Measurements from ENCODE around the gene TMX2. TPM values are rescaled to one million over a fixed set of nuclear protein-coding genes. Genes with fewer than 3 reads are reported as not detected.

TMX2 gene
- polyA plus RNA-seq, 2 of the 4 experiments (the other 2 are of a cell fraction), result 140 to 168 TPM

- FAIRE-seq (no peak), ATAC-seq (peak; percentile 69 to 72; a peak in 4 of 6 replicates), DNase-seq (ENCODE audit: low read depth in 1 of 2, low spot score in 1 of 2) (peak in 1 of 2 experiments; percentile 76)
- Histone ChIP-seq H3K4me3 (peak overlapping the region; percentile 73), H3K4me2 (peak overlapping the region; percentile 89), H3K9me3 (no peaks in the 10 kb centered on the region), H3K4me1 (peaks cover 22% of the 10 kb centered on the region), H3K27ac (peak overlapping the region; percentile 70 to 97)
- CTCF ChIA-PET, result interaction anchor here (0.6 to 12.4 kb wide), 11 partner anchors 8 to 131 kb away, joined by 3 to 216 read pairs (median 5); partner anchors contain the start of gene BTBD18
- TF ChIP-seq CTCF (IDR thresholded peaks at IDR 0.05) (0 out of 3 replicates have a peak, but pooled peaks have one; percentile 24), GATA3 (IDR thresholded peaks at IDR 0.05; ENCODE audit: borderline replicate concordance) (no peak), TP53 (CRISPR knock-in tag; IDR thresholded peaks at IDR 0.05) (no peak), RNF2 (IDR thresholded peaks at IDR 0.05; ENCODE audit: borderline replicate concordance, low read depth) (no peak), BCL3 (IDR thresholded peaks at IDR 0.05) (no peak), RFX5 (IDR thresholded peaks at IDR 0.05) (no peak), FOSB (CRISPR knock-in tag; IDR thresholded peaks at IDR 0.05) (0 out of 2 replicates have a peak, but pooled peaks have one; percentile 34), NFE2L2 (conservative IDR thresholded peaks at IDR 0.05; ENCODE audit: low read length) (no peak), HEYL (CRISPR knock-in tag; IDR thresholded peaks at IDR 0.05) (no peak), RAD21 (conservative IDR thresholded peaks at IDR 0.05 in 1 of 2, IDR thresholded peaks at IDR 0.05 in 1 of 2) (0 out of 5 replicates have a peak, but pooled peaks of 1 of the 2 experiments have one; percentile 11), KDM1A (IDR thresholded peaks at IDR 0.05; ENCODE audit: low read depth) (no peak)
- POLR2A ChIA-PET, result interaction anchor here (0.8 to 3.0 kb wide), 3 partner anchors 15 to 37 kb away, joined by 3 to 28 read pairs (median 3); partner anchors contain the start of gene SELENOH
- WGBS (ENCODE audit: missing lambda C conversion rate), result 8% methylated on average over 1 of the region's 1 CpG
Observed at GRCh38 chr11:57763568-57763967, 51.2 kb downstream of the TMX2 start.

- peak overlapping the region; percentile 73 for H3K4me3 ChIP-seq
- POLR2A ChIA-PET, result interaction anchor here (1.3 to 1.4 kb wide), 2 partner anchors 14 to 23 kb away, joined by 3 to 6 read pairs; partner anchors contain the start of gene SELENOH
- ATAC-seq, result no peak; a peak in 1 of 6 replicates
Observed at GRCh38 chr11:57764021-57764420, 51.6 kb downstream of the TMX2 start.

GRCh38 chr11:57764566-57764965 lies 52.2 kb downstream of the TMX2 start:
- no peak for ATAC-seq
- 49% methylated on average over 2 of the region's 2 CpGs for WGBS (ENCODE audit: missing lambda C conversion rate)
- DNase-seq (ENCODE audit: low read depth in 1 of 2, low spot score in 1 of 2), result no peak
- Histone ChIP-seq H3K4me1 (peaks cover 22% of the 10 kb centered on the region), H3K9me3 (no peaks in the 10 kb centered on the region), H3K4me3 (peak overlapping the region; percentile 73), H3K4me2 (peak overlapping the region; percentile 89), H3K27ac (peak overlapping the region; percentile 70 to 97; a peak in 3 of 6 replicates)
- ChIA-PET CTCF (interaction anchor here (0.6 to 12.4 kb wide), 12 partner anchors 11 to 197 kb away, joined by 3 to 216 read pairs (median 3); partner anchors contain the start of genes BTBD18 and UBE2L6), POLR2A (interaction anchor here (1.3 kb wide), 1 partner anchor 14 kb away, joined by 6 read pairs; no protein-coding TSS in a partner anchor)
- no peak for FAIRE-seq
- no peak for TF ChIP-seq HOXB5 (CRISPR knock-in tag; IDR thresholded peaks at IDR 0.05)
- TF ChIP-seq RCOR1 (IDR thresholded peaks at IDR 0.05; ENCODE audit: low read depth, low read length), result no peak
- no peak for TF ChIP-seq ATOH8 (CRISPR knock-in tag; IDR thresholded peaks at IDR 0.05; ENCODE audit: low read depth)
- no peak for TF ChIP-seq E2F6 (IDR thresholded peaks at IDR 0.05; ENCODE audit: borderline replicate concordance, low read depth)
- TF ChIP-seq POLR2A (IDR thresholded peaks at IDR 0.05; ENCODE audit: low read length), result no peak
- TF ChIP-seq BCL3 (IDR thresholded peaks at IDR 0.05), result no peak
- TF ChIP-seq NPAS2 (CRISPR knock-in tag; IDR thresholded peaks at IDR 0.05; ENCODE audit: borderline replicate concordance), result no peak
- no peak for TF ChIP-seq ZC3H11A (IDR thresholded peaks at IDR 0.05)
- TF ChIP-seq CHD2 (IDR thresholded peaks at IDR 0.05; ENCODE audit: low read length, partially characterized antibody), result no peak
- TF ChIP-seq GATA3 (IDR thresholded peaks at IDR 0.05; ENCODE audit: borderline replicate concordance), result no peak
- no peak for TF ChIP-seq HOXA7 (CRISPR knock-in tag; IDR thresholded peaks at IDR 0.05)
- TF ChIP-seq HES2 (IDR thresholded peaks at IDR 0.05), result no peak
- no peak for TF ChIP-seq MAFK (IDR thresholded peaks at IDR 0.05; ENCODE audit: partially characterized antibody)
- no peak for TF ChIP-seq EP300 (IDR thresholded peaks at IDR 0.05)
- TF ChIP-seq CTCF (IDR thresholded peaks at IDR 0.05), result no peak

More at GRCh38 chr11:57764021-57764420, 51.6 kb downstream of the TMX2 start:
- DNase-seq (ENCODE audit: low read depth in 1 of 2, low spot score in 1 of 2) (no peak), FAIRE-seq (no peak)
- no peaks in the 10 kb centered on the region for H3K9me3 ChIP-seq
- WGBS (ENCODE audit: missing lambda C conversion rate), result 27% methylated on average over 4 of the region's 4 CpGs
- H3K4me2 ChIP-seq, result peak overlapping the region; percentile 89
- H3K27ac ChIP-seq, result peak overlapping the region; percentile 70 to 97; a peak in 5 of 6 replicates
- peaks cover 22% of the 10 kb centered on the region for H3K4me1 ChIP-seq
- no peak for TF ChIP-seq TFCP2L1 (CRISPR knock-in tag; IDR thresholded peaks at IDR 0.05)
- CTCF ChIA-PET, result interaction anchor here (0.6 to 12.4 kb wide), 14 partner anchors 8 to 196 kb away, joined by 3 to 216 read pairs (median 4); partner anchors contain the start of genes BTBD18 and UBE2L6
